ENCODE measurements around the gene TMC1. TPM values are rescaled to one million over a fixed set of nuclear protein-coding genes. Genes with fewer than 3 reads are reported as not detected.
"Not testable (repeated sequence)": the region's sequence is repeated elsewhere in the genome, so short reads cannot be mapped to it uniquely, and the experiment has no call there.

Gene TMC1
- total RNA-seq, 2 donors from 2014 or later: not detected

DNA sequence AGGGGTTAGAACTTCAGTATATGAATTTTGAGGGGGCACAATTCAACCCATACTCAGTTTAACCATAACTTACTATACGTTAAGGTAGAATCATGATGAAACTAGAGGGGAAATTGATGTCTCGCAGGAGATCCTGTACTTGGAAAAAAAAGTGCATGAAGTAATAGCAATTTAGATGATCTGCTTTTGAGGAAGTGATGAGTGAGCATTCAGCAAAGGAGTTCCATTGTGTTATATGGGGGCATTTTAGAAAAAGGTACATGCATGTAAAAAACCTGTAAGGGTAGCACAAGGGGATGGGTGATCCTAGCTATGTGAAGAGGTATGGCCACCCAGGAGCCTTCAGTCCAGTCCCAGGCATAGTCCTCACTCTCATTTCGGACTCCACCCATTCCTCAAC is 14.8 kb upstream of the TMC1 start:
- Histone ChIP-seq H3K36me3 (no peaks in the 10 kb centered on the region), H3K27me3 (replicated peaks; ENCODE audit: insufficient read depth) (no peaks in the 10 kb centered on the region), H3K9me3 (no peaks in the 10 kb centered on the region), H3K4me3 (no peak overlapping the region), H3K4me1 (ENCODE audit: control insufficient read depth in 1 of 2, low read depth in 2 of 2) (peaks cover 0 to 11% of the 10 kb centered on the region in 2 donors), H3K27ac (no peak overlapping the region)
- ATAC-seq (ENCODE audit: insufficient number of reproducible peaks, low FRiP score, low read depth): no peak
- TF ChIP-seq, protein P1, sequence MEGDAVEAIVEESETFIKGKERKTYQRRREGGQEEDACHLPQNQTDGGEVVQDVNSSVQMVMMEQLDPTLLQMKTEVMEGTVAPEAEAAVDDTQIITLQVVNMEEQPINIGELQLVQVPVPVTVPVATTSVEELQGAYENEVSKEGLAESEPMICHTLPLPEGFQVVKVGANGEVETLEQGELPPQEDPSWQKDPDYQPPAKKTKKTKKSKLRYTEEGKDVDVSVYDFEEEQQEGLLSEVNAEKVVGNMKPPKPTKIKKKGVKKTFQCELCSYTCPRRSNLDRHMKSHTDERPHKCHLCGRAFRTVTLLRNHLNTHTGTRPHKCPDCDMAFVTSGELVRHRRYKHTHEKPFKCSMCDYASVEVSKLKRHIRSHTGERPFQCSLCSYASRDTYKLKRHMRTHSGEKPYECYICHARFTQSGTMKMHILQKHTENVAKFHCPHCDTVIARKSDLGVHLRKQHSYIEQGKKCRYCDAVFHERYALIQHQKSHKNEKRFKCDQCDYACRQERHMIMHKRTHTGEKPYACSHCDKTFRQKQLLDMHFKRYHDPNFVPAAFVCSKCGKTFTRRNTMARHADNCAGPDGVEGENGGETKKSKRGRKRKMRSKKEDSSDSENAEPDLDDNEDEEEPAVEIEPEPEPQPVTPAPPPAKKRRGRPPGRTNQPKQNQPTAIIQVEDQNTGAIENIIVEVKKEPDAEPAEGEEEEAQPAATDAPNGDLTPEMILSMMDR (IDR thresholded peaks at IDR 0.05): no peak
- DNase-seq (ENCODE audit: low spot score): no peak

DNA sequence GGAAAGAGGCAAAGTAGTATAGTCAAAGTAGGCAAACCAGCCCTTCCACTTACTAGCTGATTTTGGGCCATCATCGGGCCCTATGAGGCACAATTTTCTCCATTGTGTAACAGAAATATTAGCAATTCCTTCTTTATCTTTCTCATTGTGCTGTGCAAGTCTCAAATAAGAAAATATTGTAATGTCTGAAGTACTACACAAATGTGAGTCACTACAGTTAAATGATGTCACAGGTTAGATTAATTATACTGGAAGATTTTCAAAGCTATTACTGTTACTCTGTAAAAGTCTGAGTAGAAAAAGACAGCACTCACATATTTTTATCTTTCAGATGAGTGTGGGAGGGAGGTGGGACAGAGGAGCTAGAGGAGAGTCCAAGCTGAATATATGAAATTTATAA is 12.4 kb upstream of the TMC1 start:
- no peak for ATAC-seq (ENCODE audit: insufficient number of reproducible peaks, low FRiP score, low read depth)

DNA sequence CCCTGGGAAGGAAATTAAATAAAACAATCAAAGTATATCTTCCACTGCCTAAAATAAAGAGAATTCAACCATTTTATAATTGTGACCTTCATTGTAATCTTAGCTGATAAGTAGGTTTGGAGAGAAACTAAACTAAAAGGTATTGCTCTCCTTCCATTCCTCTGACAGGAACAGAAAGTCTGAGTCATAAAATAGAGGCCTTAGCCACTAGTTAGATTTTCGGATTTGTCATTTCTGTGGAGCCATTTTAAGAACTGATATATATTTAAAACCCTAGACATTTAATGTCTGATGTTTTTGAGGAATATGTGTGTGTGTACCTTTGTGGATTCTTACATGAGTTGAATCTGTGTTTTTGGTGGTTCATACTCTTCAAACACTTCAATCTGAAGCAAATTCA is 11.8 kb upstream of the TMC1 start:
- Histone ChIP-seq H3K4me3 (no peak overlapping the region), H3K9me3 (no peaks in the 10 kb centered on the region), H3K27ac (peak overlapping the region in 1 of 2 donors; percentile 33), H3K4me1 (ENCODE audit: control insufficient read depth in 1 of 2, low read depth in 2 of 2) (peaks cover 0 to 11% of the 10 kb centered on the region in 2 donors), H3K36me3 (no peaks in the 10 kb centered on the region), H3K27me3 (replicated peaks; ENCODE audit: insufficient read depth) (no peaks in the 10 kb centered on the region)
- TF ChIP-seq, protein P1 (IDR thresholded peaks at IDR 0.05): no peak
- ATAC-seq (ENCODE audit: insufficient number of reproducible peaks, low FRiP score, low read depth): no peak
- no peak for DNase-seq (ENCODE audit: low spot score)

More for the DNA sequence above, 12.4 kb upstream of the TMC1 start:
- Histone ChIP-seq H3K4me1 (ENCODE audit: control insufficient read depth in 1 of 2, low read depth in 2 of 2) (peaks cover 0 to 11% of the 10 kb centered on the region in 2 donors), H3K27ac (peak overlapping the region in 1 of 2 donors; percentile 33), H3K4me3 (no peak overlapping the region), H3K36me3 (no peaks in the 10 kb centered on the region), H3K27me3 (replicated peaks; ENCODE audit: insufficient read depth) (no peaks in the 10 kb centered on the region), H3K9me3 (no peaks in the 10 kb centered on the region)
- DNase-seq (ENCODE audit: low spot score): no peak
- TF ChIP-seq, protein P1 (IDR thresholded peaks at IDR 0.05): no peak

DNA sequence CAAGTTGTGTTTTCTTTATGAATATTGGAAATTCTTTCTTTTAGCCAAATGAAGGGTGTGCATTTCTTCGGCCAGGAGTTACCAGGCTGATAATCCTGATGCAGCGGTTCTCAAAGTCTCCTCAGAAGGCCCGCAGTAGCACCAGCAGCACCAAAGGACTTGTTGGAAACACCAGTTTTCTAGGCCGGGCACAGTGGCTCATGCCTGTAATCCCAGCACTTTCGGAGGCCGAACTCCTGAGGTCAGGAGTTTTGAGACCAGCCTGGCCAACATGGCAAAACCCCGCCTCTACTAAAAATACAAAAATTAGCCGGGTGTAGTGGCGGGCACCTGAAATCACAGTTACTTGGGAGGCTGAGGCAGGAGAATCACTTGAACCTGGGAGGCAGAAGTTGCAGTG is 397 bp upstream of the TMC1 start:
- not testable (repeated sequence) for H3K36me3 ChIP-seq; ATAC-seq (ENCODE audit: insufficient number of reproducible peaks, low FRiP score, low read depth); H3K27ac ChIP-seq; DNase-seq (ENCODE audit: low spot score); H3K4me1 ChIP-seq (ENCODE audit: control insufficient read depth in 1 of 2, low read depth in 2 of 2); H3K9me3 ChIP-seq; H3K27me3 ChIP-seq (replicated peaks; ENCODE audit: insufficient read depth); H3K4me3 ChIP-seq

DNA sequence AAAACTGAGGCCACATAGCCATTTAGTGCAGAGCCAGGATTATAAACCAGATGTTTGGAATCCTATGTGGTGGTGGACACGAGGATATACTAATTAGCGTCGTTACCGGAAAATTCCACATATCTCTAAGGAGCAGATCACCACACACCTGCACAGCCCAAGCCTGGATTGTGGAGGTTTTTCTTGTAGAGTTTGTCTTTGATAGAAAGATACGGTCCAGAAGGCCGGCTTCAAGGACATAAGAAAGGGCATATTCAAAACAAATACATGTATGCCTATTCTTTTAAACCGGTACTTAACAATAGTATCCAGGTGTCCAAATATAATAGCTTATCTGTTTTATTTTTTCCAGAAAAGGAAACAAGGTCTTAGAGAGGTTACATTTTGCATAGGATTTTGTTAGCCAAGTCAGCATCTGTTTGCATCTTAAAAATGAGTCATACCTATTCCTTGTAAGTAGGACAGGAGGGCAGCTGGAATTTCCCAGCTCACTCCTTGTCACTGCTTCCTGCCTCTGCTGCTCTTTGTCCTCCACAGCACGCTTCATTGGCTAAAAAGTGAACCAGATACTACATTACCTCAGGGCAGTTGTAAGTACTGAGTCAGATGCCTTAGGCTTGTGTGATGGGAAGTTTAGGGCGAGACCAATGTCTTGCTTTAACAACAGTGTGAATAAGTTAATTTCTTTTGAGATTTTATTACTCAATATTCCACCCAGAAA is 3.6 kb downstream of the TMC1 start:
- Histone ChIP-seq H3K27me3 (replicated peaks; ENCODE audit: insufficient read depth) (no peaks in the 10 kb centered on the region), H3K36me3 (no peaks in the 10 kb centered on the region), H3K9me3 (no peaks in the 10 kb centered on the region), H3K27ac (no peak overlapping the region), H3K4me3 (no peak overlapping the region), H3K4me1 (ENCODE audit: control insufficient read depth in 1 of 2, low read depth in 2 of 2) (peaks cover 0 to 12% of the 10 kb centered on the region in 2 donors)
- TF ChIP-seq, protein P1 (IDR thresholded peaks at IDR 0.05): no peak
- ATAC-seq (ENCODE audit: insufficient number of reproducible peaks, low FRiP score, low read depth) (peak; percentile 24), DNase-seq (ENCODE audit: low spot score) (no peak)
